NCI-H526 (cell line): Measurements from ENCODE around the gene RSRC1.
"Not testable (repeated sequence)": the region's sequence is repeated elsewhere in the genome, so short reads cannot be mapped to it uniquely, and the experiment has no call there.

Source experiments
- DNase-seq, 2 experiments: peaks; one replicate each; lab custom pipeline; 2025; lab: John Stamatoyannopoulos, UW

Gene RSRC1

DNA sequence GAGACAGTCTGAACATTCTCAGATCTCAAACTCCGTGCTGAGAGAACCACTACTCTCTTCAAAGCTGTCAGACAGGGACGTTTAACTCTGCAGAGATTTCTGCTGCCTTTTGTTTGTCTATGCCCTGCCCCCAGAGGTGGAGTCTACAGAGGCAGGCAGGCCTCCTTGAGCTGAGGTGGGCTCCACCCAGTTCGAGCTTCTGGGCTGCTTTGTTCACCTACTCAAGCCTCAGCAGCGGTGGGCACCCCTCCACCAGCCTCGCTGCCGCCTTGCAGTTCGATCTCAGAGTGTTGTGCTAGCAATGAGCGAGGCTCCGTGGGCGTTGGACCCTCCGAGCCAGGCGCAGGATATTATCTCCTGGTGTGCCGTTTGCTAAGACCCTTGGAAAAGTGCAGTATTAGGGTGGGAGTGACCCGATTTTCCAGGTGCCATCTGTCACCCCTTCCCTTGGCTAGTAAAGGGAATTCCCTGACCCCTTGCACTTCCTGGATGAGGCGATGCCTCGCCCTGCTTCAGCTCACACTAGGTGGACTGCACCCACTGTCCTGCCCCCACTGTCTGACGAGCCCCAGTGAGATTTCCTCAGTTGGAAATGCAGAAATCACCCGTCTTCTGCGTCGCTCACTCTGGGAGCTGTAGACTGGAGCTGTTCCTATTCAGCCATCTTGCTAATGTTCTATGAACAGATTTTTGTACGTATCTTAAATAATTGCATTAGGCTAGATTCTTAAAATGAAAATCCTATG lies 220.0 kb downstream of the RSRC1 start:
- not testable (repeated sequence) for DNase-seq

DNA sequence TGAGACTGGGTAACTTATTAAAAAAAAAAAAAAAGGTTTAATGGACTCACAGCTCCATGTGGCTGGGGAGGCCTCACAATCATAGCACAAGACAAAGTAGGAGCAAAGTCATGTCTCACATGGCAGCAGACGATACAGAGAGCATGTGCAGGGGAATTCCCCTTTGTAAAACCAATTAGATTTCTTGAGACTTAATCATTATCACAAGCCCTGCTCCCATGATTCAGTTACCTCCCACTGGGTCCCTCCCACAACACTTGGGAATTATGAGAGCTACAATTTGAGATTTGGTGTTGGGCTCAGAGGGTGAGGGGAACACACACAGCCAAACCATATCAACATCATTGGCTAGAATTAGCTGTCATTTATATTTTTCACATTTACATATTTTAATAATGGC lies 221.0 kb downstream of the RSRC1 start:
- DNase-seq, result no peak

DNA sequence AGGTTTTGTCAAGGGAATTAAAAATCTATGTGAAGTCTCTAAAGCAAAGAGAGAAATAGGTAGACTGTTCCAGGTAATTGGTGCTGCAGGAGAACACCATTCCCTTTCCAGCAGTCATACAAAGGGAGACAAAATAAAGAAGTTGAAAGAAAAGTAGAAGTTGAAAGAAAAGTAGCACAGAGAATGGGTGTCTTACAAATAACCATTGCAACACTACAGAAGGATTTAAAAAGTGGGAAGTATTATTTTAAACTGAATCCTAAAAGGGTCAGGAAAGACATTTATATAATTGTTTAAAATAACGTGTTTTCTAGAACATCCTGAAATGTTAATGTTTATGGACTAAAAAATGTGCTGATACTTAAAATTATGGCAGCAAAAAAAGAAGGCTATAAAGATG lies 223.8 kb downstream of the RSRC1 start:
- no peak for DNase-seq

DNA sequence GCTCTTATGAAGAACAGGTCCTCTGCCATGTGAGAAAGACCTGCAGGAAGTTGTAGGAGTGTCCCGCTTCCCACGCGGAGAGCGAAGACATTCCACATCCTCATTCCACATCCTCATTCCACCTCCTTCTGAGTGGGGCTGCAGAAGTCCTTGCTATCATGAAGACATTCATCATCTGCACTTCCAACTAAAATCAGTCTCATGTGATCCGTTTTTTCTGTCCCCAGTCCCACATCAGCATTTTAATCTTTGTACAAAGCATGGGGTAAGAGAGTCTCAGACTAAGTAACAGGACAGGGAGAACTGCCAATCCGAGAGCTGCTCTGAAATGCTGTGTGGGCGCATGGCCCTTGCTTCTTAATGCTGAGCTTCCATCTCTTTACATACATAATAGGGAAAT lies 227.2 kb downstream of the RSRC1 start:
- no peak for DNase-seq

DNA sequence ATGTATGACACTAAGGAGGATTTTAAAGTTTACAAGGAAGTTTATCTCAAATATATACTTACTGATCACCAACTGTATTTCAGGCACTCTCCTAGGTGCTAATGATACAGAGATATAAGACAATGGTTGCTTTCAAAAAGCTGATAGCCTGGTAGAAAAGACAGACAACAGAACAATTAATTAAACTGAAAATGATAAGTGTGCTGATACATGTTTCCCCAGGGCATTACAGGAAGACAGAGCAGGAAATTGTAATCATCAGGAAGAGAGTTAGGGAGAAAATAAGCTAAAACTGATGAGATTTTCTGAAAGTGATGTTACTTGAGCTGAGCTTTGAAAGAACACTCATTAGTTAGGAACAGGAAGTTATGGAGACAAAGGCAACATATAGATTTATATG lies 229.7 kb downstream of the RSRC1 start:
- no peak for DNase-seq

DNA sequence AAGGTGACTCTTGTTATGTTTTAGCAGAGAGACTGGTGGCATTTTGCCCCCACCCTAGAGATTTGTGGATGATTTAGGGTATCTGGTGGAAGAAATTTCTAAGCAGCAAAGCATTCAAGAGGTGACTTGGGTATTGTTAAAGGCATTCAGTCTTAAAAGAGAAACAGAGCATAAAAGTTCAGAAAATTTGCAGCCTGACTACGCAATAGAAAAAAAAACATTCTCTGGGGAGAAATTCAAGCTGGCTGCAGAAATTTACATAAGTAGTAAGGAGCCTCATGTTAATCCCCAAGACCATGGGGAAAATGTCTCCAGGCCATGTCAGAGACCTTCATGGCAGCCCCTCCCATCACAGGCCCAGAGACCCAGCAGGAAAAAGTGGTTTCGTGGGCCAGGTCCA lies 231.1 kb downstream of the RSRC1 start:
- DNase-seq, result not testable (repeated sequence)

DNA sequence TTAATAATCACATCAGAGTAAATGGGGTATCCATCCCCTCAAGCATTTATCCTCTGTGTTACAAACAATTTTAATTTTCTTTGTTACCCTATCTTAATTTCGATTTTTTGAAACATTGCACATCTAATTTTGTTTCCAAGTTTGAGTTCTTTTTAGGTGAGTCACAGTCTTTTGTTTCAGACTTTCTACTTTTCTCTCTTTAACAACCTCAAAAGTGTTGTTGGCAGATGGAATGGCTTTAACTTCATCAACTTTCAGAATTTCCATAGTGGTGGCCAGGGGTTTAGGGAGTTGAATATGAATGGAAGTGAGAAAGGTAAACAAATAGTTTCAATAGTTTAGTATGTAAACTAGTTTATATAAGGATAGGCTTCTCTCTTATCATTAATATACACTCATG lies 238.1 kb downstream of the RSRC1 start:
- no peak for DNase-seq

DNA sequence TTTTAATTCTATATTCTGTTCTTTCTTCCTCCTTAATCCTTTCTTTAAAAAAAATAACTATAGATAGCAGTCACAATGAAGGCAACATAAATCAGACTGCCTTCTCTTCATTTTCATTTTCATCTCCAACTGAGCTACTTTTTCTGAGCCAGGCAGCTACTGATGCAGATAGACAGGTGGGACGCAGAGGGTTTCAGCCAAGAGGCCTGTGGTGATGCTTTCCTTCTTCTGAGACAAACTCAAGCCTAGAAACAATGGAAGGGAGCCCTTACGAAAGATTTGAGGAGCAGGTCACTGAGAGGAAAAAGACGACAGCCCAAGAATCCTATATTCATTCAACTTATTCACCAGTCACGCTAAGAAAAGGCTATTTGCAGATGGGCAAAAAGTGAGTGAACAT lies 241.1 kb downstream of the RSRC1 start:
- no peak for DNase-seq

DNA sequence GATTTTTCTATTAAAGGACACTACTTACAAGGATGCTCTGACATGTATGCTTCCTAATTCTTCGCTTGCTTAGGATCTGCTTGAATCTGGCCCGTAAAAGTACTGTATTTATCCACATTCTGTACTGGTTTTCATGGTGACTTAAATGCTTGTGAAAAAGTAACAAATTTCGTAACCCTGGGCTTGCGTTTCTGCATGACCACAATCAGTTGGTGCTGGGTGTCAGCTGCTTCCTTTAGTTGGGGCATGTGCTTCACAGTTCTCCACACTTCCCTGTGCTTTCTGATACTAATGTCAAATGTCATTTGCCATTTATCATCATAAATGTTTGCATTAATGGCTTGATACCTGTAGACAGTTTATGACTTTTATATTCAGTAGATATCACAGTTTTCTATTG lies 242.7 kb downstream of the RSRC1 start:
- no peak for DNase-seq

DNA sequence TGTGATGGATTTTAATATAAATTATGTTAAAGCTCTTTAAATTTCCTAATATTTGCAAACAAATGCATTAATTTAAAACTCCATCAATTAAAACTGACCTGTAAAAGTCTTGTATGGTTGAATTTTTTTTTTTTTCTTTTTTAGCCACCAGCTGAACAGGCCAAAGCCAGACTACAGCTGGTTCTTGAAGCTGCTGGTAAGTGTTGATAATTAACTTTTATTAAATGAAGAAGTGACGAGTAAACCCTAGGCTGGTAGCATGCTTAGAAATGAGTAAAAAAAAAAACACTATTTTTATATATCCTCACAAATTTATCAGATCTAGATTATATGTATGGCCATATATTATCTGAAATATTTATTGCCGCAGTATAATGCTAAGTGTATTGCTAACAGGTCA lies 244.8 kb downstream of the RSRC1 start:
- DNase-seq, result no peak

DNA sequence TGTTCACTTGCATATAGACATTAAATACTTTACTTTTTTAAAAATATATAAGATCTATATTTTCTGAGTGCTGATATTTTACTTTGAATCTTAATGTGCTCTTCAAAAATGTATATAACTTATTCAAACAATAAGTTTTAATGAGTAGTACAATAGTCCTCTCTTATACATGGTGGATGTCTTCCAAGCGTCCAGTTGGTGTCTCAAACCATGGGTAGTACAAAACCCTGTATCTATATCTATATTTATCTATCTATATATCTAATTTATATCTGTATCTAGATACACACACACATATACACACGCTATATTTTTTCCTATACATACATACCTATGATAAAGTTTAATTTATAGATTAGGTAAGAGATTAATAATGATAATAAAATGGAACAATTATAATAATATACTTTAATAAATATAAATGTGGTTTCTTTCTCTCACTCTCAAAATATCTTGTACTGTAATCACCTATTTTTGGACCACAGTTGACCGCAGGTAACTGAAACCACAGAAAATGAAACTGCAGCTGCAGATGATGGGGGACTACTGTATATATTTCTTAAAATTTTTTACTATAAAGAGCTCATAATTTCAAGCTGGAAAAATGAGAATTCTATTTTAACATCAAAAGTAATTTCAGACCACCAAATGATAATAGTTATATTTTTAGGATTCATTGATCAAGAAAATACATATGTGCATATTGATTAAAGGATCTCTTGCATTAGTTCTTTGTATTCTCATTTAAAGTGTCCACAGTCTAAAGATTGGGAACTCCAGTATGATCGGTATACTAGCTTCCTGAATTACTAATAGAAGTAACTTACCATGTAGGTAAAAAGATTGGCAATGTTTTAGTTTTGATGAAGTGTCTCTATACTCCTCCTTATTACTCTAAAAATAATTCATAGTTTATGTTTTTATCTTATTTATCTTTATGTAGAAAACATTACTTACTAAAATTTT lies 246.0 kb downstream of the RSRC1 start:
- no peak for DNase-seq

DNA sequence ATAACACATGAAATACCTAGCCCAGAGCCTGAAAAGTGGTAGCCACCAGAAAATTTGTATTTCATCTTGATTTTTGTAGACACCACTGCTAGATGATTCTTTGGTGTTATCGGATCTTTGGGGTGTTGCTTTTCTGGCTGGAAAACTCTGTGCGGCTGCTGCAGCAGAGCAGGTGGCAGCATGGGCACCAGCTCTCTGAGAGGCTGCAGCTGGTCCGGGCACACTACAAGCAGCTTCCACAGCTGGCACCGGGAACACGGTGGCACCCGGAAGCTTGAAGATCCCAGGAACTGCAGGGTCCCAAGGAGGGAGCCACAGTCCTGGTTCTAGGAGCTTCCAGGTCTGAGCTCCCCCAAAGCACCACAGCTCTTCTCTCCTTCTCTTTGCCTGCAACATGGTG lies 249.4 kb downstream of the RSRC1 start:
- no peak for DNase-seq

DNA sequence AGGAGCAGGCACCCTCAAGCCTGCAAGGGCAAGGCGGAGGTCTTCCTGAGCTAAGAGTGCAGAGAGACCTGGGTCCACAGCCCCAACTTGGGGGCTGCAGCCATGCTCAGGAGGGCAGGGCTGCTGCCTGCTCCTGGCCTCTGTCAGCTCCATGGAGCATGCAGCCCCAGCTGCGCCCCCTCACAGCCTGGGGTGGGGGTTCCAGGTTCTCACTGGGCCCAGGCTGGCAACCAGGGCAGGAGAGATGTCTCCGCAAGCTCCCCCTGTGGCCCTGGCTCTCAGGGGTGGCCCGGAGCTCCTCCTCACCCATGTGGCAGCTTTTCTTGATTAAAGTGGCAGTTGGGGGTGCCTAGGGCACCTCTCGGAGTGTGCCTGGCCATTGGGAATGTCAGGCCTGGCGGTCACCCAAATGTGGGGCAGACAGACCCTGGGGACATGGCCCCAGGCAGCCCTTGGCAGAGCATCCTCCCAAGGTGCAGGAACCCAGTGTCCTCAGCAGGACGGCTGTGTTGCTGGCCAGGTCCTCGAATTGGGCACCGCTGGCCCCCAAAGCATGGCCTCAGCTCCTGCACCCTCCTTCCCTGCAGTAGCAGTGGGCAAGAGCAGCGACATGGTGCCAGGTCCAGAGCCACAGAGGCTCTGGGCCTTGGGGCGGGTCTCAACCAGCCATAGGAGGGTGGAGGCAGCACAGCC lies 251.0 kb downstream of the RSRC1 start:
- no peak for DNase-seq

DNA sequence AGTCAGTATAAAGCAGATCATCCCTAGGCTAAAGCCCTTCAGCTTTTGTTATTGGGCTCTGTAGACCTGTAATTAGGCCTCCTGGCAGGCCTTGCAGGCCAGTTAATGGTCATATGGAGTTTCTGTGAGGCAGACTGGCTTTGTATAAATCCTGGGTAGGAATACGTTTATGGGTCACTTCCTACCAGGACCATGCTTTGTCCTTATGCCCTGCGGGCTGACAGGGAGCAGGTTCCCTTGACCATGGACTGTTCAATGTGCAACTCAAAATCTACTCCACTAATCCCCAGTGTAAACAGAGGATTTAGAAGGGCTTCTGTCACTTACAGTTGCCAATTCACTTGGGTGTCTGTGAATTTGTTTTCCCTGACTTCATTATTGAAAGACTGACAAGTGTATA lies 258.4 kb downstream of the RSRC1 start:
- DNase-seq, result no peak

DNA sequence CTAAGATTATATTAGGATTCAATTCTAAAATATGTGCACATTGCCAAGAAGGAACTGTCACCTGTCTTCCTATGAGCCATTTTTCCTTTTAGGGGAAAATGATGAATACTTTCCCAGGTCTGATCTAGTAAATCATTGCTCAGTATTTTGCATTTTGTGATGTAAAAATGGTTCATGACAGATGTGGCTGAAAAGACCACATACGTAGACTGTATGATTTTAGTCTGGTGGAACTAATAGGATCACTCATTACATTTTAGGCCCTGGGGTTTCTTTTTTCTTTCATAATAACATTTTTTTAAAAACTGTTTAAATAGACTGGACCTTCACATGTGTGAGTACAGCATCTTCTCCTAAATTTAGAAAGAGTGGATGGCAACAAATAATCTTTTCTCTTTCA lies 259.4 kb downstream of the RSRC1 start:
- no peak for DNase-seq

DNA sequence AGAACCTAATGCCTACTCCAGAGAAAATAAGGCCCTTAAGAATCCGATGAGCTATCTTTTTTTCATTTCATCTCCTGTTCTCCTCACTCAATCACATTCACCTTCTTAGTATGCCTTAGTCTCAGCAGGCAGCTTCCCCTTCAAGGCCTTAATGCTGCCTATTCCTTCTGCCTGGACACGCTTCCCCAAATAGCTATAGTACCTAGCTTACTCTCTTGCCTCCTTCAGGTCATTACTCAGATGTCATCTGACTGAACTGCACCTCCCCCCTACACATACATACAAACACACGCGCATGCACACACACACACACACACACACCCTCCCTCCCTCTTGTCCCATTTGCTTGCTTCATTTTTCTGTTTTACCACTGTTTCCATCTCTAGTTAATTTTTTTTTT lies 269.6 kb downstream of the RSRC1 start:
- no peak for DNase-seq

DNA sequence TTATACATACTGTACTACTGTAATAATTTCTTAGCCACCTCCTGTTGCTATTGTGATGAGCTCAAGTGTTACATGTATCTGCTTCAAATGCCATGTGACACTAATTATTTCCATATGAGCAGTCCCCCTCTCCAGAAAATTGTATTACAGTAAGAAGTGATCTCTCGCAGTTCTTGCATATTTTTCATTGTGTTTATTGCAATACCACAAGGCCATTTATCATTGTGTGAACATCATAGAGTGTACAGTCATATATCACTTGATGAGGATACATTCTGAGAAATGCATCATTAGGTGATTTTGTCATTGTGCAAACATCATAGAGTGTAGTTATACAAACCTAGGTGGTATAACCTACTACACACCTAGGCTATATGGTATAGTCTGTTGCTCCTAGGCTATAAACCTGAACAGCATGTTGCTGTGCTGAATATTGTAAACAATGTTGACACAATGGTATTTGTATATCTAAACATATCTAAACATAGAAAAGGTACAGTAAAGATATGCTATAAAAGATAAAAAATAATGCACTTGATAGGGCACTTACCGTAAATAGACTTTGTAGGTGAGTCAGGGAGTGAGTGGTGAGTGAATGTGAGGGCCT lies 271.5 kb downstream of the RSRC1 start:
- DNase-seq, result no peak

DNA sequence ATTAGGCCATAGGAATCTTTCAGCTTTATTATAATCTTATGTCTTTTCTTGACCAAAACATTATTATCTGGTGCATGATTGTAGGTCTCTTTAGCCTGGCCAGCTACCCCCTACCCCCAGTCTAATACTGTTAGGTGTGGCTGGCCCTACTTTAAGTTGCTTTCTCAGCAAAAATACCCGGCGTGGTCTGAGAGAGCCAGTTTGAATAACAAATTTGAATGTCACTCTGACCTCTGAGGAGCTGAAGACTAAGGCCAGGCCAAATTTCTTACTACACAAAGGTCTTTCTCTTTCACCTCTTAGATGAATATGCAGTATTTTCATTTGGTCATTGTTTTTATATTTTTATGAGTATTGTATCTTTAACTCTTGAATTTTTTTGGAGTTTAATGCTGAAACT lies 272.6 kb downstream of the RSRC1 start:
- DNase-seq, result peak in 1 of 2 experiments; percentile 2

DNA sequence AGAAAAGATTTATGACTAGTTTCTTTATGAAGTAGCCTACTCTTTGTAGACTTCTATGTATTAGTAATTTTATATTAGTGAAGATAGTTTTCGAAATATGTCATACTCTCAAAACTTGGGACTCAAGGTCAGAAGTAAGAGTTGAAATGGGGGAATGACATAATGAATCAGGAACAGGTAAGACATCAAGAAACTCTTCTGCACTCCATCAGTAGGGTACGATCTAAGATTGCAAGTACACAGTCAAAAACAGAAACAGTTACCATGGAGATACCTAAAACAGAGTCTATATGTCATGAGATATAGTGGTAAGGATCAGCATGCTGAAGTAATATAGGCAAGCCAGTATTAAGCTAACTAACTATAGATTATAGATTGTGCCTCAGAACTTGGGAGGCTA lies 274.1 kb downstream of the RSRC1 start:
- DNase-seq, result no peak

DNA sequence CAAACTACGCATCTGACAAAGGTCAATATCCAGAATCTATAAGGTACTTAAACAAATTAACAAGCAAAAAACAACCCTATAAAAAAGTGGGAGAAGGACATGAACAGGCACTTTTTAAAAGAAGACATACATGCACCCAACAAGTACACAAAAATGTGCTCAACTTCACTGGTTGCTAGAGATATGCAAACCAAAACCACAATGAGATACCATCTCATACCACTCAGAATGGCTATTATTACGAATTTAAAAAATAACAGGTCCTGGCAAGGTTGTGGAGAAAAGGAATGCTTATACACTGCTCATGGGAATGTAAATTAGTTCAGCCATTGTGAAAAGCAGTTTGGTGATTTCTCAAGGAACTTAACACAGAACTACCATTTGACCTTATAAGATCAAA lies 285.5 kb downstream of the RSRC1 start:
- no peak for DNase-seq

DNA sequence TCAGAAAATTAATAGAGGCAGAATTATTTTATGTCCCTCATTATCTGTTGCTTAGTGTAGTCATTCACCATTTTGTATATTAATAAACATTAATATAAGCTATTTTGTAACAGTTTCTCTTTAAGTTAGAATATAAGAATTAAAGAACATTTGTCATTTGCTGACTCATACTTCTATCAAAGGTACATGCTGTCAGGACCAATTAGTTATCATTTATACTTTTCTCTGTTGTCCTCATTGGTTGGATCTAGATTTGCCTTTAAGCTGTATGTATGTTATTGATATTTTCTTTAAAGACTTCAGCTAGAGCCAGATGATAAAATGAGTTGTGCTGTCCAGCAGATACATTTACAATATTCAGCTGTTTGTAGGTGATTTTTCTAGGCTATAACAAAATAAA lies 292.7 kb downstream of the RSRC1 start:
- DNase-seq, result no peak

DNA sequence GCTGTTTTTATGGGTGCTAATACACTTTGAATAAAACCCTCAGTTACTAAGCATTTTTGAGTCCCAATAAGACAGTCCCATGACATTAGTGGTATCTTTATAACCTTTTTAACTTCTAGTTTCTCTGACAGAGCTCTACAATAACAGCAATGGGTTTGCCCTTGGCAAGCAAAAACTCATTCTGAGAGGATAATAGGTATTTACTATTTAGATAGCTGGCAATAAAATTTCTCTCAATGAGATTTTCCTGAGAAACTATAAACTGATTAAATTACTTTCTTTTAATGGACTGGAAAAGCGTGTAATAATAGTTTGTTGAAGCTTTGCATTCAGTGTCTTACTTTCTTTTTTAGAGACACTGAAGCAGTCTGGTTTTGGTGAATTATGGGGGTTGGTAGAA lies 293.1 kb downstream of the RSRC1 start:
- DNase-seq, result no peak
